ENCODE results near the gene MSANTD1.
"Not testable (repeated sequence)": the region's sequence is repeated elsewhere in the genome, so short reads cannot be mapped to it uniquely, and the experiment has no call there.

Gene MSANTD1

DNA sequence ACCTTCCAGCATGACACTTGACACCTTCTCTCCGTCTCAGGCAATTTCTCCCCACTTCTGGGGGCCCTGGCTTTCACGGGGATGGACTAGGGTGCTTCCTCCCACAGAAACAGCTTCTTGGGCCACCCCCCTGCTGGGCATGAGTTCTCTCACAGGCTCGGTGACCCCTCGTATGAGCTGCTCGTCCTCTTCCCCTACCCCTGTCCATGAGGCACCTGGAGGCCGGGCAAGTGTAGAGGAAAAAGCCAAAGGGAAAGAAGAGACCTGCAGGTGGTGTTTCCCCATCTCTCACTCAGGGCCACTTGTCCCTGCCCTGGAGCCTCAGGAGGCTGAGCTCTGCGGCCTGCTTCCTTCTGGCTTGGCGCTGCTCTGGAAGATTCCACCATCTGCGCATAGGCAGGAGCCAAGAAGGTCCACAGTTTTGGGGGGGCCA is 41.9 kb downstream of the MSANTD1 start:
- DNase-seq (ENCODE audit: low read depth): no peak

GRCh38 chr4:3291411-3291968 is 42.5 kb downstream of the MSANTD1 start:
- DNase-seq (ENCODE audit: low read depth): no peak

DNA sequence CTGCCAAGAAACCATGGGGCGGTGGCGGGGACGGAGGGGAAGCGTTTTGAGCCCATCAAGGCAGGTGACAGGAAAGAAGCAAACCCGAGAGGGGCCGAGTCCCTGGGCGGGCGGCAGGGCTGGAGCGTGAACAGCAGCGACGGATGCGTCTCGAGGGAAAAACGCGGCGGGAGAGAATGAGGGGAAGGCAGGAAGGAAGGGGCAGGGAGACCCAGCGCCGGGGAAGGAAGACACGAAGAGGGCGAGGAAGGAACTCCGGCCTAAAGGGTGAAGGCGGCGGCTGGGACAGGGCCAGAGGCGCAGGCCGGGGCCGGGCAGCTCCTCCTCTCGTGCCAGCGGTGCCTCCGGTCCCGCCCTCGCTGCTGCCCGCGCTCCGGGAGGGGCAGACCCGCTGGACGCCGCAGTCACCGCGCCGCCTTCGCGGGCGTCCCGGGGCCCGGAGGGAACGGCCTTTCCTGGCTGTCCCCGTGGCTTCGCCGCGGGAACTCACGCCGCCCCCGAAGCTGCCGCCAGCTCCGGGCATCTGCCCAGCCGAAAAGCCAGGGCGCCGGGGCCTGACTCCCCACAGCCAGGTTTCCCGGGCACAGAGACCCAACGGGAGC is 43.1 kb downstream of the MSANTD1 start:
- no peak for DNase-seq (ENCODE audit: low read depth)

DNA sequence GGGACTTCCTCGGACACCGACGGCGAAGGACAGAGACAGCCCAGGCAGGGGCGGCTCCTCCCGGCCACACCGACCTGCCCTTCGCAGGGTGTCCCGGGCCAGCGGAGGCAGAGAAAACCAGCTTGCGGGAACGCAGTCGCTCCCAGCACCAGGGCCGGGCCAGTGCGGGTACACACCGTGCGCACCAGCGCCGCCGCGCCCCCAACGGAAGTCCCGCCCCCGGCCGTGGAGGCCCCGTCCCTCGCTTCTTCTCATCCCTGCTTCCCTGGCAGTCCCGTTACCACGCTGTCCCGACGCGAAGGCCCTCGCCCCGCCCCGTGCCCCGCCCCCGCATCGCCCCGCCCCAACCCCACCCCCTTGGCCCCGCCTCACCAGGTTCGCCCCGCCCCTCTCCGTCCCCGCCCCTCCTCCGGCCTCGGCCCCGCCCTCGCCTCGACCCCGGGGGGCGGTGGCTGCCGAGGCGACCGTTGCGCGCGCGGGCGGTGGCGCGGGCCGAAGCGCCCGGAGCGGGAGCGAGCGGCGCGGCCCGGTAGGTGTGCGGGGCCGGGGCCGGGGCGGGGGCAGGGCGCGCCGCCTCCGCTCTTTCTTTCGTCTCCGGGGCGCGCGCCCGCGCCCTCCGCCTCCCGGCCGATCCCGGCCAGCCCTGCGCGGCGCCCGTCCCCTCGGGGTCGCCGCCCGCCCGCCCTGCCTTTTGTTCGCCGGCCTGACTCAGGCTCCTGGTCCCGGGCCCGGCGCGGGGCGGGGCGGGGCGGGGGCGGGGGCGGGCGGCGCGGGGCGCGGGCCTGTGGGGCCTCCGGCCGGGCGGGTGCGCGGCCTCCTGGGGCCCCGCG is 43.8 kb downstream of the MSANTD1 start, which contains the start of gene RGS12:
Gene RGS12, plus strand, starts transcription at position 451 of the 830 bp plus-strand sequence. CDS start 23,150 bp downstream, outside the sequence.
- peak; percentile 53 for DNase-seq (ENCODE audit: low read depth)

DNA sequence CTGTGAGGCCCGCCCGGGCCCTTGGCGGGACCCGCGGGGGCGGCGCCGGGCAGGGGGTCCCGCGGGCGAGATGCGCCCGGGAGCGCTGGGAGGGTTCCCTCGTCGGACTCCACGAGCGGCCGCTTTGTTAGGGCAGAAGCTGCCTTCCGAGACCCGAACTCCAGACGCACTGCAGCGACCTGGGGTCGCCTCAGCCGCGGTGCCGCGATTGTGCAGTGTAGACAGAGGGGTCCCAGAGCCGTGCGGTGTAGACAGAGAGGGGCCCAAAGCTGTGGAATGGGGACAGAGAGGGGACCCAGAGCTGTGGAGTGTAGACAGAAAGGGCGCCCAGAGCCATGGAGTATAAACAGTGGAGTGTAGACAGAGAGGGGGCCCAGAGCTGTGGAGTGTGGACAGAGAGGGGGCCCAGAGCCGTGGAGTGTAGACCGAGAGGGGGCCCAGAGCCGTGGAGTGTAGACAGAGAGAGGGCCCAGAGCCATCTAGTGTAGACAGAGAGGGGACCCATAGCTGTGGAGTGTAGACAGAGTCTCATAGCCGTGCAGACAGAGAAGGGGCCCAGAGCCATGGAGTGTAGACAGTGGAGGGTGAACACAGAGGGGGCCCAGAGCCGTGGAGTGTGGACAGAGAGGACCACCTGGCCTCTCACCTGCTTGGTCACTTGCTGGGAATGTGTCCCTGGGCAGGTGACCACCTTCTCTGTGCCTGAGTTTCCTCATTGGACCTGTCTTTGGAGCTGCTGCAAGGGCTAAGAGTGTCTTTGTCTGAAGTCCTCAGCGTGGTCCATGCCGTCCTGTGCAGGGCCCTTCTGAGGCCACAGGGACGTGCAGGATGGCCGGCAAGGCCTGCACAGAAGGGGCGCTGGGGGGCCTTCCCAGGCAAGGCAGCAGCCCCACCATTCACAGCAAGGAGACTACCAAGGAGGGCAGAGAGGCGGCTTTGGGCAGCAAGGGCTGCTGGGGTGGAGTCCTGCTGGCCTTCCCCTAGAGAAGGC is 44.7 kb downstream of the MSANTD1 start:
- DNase-seq (ENCODE audit: low read depth): no peak

- no peak for DNase-seq (ENCODE audit: low read depth)
Measured at GRCh38 chr4:3294401-3295241, 45.7 kb downstream of the MSANTD1 start.

DNA sequence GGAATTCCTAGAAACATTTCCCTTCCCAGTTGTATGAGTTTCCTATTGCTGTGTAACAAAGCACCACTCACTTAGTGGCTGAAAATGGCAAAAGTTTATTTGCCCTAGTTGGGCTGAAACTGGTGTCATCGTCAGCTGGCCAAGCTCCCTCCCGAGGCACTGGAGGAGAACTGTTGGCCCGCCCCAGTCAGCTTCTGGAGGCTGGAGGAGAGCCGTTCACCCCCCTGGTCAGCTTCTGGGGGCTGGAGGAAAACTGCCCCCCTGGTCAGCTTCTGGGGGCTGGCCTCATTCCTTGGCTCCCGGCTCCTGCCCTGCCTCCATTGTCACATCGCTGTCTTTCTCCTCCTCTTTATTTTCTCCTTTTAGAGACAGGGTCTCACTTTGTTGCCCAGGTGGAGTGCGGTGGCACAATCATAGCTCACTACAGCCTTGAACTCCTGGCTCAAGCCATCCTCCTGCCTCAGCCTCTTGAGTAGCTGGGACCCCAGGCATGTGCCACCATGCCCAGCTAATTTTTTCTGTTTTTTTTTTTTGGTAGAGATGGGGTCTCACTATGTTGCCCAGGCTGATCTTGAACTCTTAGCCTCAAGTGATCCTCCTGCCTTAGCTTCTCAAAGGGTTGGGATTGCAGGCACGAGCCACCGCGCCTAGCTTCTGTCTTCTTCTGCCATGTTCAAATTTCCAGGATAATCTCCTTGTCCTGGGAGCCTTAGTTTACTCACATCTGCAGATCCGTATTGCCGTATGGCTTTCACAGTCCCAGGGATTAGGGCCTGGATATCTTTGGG is 47.1 kb downstream of the MSANTD1 start:
- no peak for DNase-seq (ENCODE audit: low read depth)

GRCh38 chr4:3296651-3297050 is 47.7 kb downstream of the MSANTD1 start:
- no peak for DNase-seq (ENCODE audit: low read depth)

DNA sequence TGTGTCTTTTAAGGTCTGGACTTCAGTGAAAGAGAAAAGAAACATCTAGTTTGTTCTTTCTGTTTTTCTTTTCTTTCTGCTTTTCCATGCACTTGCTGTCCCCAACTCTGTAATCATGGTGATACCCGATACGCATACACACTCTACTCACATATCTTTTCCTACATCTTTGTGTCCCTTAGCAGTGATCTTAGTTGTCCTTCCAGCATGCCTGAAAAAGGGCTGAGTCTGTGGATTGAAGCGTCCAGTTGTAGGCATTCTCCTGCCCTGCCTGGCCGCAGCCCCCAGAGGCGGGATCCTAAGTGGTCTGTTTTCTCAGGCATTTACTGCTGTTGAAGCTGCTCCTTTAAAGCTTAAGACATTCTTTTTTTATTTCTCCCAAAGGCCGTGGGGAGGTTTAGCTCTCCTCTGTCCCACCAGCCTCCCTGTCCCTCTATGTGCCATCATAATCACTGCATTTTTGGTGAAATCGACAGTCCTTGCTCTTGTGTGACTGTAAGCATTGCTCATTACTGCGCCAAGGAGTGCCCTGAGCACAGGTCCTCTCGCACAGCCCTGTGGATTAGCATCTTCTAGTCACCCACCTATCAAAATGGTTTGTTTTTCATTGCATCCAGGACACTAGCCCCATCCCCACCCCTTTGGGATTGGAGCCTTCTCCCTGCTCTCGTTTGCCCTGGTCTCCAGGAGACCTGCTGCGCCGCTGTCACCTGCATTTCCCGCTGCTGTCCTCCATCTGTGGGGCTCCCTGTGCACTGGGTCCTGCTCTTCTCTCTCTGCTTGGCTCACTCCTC is 48.3 kb downstream of the MSANTD1 start:
- DNase-seq (ENCODE audit: low read depth): no peak

DNA sequence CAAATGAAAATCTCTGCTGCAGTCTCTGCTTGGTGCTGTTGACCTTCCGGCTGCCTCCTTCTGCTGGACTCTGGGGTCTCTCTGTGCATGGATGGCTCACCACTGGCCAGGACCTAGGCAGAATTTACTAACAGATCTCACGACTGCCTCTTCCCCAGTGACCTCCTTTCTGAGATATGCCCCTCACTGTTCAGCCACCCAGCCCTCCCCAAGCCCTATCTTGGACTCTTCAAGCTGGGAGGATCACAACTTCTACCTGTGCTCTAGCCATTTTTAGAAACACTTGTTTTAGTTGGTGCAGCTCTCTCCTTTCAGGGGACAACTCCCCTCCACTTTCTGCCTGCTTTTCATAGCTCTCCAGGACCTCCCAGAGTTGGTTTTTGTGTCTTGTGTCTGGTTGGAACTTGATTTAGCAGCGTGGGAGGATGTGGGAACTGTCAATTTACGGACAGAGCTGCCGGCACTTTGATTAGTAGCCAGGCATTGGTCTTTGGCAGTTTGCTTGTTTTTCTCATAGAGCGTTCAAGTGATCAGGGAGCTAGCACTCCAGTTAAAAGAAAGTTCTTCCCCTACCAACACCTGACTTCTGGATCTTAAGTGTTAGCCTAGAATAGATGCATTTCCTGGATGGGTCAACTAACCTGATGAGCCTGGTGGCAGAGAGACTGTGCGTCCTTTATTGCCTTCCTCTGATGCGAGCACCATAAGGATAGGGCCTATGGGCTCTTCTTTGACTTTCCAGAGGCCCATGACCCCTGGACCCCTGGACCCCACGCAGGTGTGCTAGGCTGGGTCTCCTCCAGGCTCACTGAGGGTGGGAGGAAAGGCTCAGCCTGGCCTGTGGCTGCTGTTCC is 50.4 kb downstream of the MSANTD1 start:
- no peak for DNase-seq (ENCODE audit: low read depth)

- DNase-seq (ENCODE audit: low read depth): no peak
Measured at GRCh38 chr4:3299976-3300671, 51.2 kb downstream of the MSANTD1 start.

DNA sequence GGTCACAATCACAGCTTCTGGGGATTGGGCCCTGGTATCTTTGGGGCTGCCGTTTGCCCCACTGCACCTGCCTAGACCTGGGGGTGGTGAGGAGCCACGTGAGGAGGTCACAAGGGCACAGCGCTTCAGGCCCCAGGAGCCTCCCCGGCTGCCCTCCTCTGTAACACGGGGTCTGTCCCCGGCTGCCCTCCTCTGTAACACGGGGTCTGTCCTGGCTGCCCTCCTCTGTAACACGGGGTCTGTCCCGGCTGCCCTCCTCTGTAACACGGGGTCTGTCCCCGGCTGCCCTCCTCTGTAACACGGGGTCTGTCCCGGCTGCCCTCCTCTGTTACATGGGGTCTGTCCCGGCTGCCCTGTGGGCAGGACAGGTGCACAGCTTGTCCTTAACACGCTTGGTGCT is 51.9 kb downstream of the MSANTD1 start:
- DNase-seq (ENCODE audit: low read depth): not testable (repeated sequence)

- no peak for DNase-seq (ENCODE audit: low read depth)
Measured at GRCh38 chr4:3301450-3302172, 52.7 kb downstream of the MSANTD1 start.

GRCh38 chr4:3302173-3302785 is 53.3 kb downstream of the MSANTD1 start:
- DNase-seq (ENCODE audit: low read depth): no peak

- DNase-seq (ENCODE audit: low read depth): no peak
Measured at GRCh38 chr4:3302786-3303564, 54.0 kb downstream of the MSANTD1 start.

DNA sequence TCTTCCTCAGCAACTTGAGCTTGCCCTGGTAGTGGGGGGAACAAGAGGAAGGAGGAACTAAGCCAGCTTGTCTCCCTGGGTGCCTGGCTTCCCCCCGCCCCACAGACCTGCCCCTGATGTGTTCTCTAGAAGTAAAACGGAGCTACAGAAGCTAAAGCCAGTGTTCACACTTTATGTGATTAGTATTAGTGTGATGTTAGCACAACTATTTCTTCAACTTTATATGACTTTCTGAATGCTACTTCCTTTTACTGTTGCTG is 54.5 kb downstream of the MSANTD1 start:
- DNase-seq (ENCODE audit: low read depth): no peak
